ENCODE results near the gene DGKB.

Gene DGKB

GRCh38 chr7:14821757-14822480 is 80.6 kb downstream of the DGKB start:
- DNase-seq (ENCODE audit: low read depth), result no peak

- DNase-seq (ENCODE audit: low read depth), result no peak
Measured at GRCh38 chr7:14818871-14819270, 83.7 kb downstream of the DGKB start.

- no peak for DNase-seq (ENCODE audit: low read depth)
Measured at GRCh38 chr7:14817829-14818614, 84.5 kb downstream of the DGKB start.

GRCh38 chr7:14807507-14807906 is 95.0 kb downstream of the DGKB start:
- no peak for DNase-seq (ENCODE audit: low read depth)

- no peak for DNase-seq (ENCODE audit: low read depth)
Measured at GRCh38 chr7:14806891-14807290, 95.7 kb downstream of the DGKB start.

- DNase-seq (ENCODE audit: low read depth), result no peak
Measured at GRCh38 chr7:14805105-14805719, 97.3 kb downstream of the DGKB start.

GRCh38 chr7:14800664-14801063 is 101.9 kb downstream of the DGKB start:
- DNase-seq (ENCODE audit: low read depth), result no peak

- no peak for DNase-seq (ENCODE audit: low read depth)
Measured at GRCh38 chr7:14793151-14793550, 109.4 kb downstream of the DGKB start.

GRCh38 chr7:14787551-14787950 is 115.0 kb downstream of the DGKB start:
- no peak for DNase-seq (ENCODE audit: low read depth)

- DNase-seq (ENCODE audit: low read depth), result no peak
Measured at GRCh38 chr7:14786314-14786895, 116.1 kb downstream of the DGKB start.

- DNase-seq (ENCODE audit: low read depth), result no peak
Measured at GRCh38 chr7:14777806-14778205, 124.7 kb downstream of the DGKB start.

GRCh38 chr7:14776266-14776665 is 126.3 kb downstream of the DGKB start:
- no peak for DNase-seq (ENCODE audit: low read depth)

- no peak for DNase-seq (ENCODE audit: low read depth)
Measured at GRCh38 chr7:14773729-14774271, 128.8 kb downstream of the DGKB start.

- no peak for DNase-seq (ENCODE audit: low read depth)
Measured at GRCh38 chr7:14770614-14771013, 131.9 kb downstream of the DGKB start.

GRCh38 chr7:14769261-14769660 is 133.3 kb downstream of the DGKB start:
- no peak for DNase-seq (ENCODE audit: low read depth)

GRCh38 chr7:14767716-14768425 is 134.7 kb downstream of the DGKB start:
- DNase-seq (ENCODE audit: low read depth), result no peak

GRCh38 chr7:14766747-14767146 is 135.8 kb downstream of the DGKB start:
- DNase-seq (ENCODE audit: low read depth), result no peak

- no peak for DNase-seq (ENCODE audit: low read depth)
Measured at GRCh38 chr7:14765731-14766130, 136.8 kb downstream of the DGKB start.

- DNase-seq (ENCODE audit: low read depth), result no peak
Measured at GRCh38 chr7:14762561-14762960, 140.0 kb downstream of the DGKB start.

- DNase-seq (ENCODE audit: low read depth), result no peak
Measured at GRCh38 chr7:14761510-14762296, 140.8 kb downstream of the DGKB start.
